Calu3 (cell line): ENCODE measurements around the gene GLOD4. TPM values are rescaled to one million over a fixed set of nuclear protein-coding genes. Genes with fewer than 3 reads are reported as not detected.

Experiments
- BruUV-seq: library from RNA; stranded (reverse); fragments of 400-500 nt; replicated peaks from 2 replicates; lab custom pipeline; 2021; lab: Mats Ljungman, UMichigan
- CTCF ChIA-PET: fragments of 300-600 bp; sonication (Branson Sonifier 250); formaldehyde crosslinking; loops from one replicate; lab custom pipeline; 2022; ENCODE audit warnings: antibody characterized with exemption; lab: Charles Lee
- DNase-seq: peaks from one replicate; pipeline ENCODE4 v3.0.0; 2022
- H3K27ac Mint-ChIP-seq: one replicate; pipeline ENCODE4 v1.8.0; 2022; ENCODE audit warnings: mixed read lengths; ENCODE audit not compliant: unreplicated experiment
- H3K27me3 Mint-ChIP-seq: one replicate; pipeline ENCODE4 v1.8.0; 2022; ENCODE audit warnings: mixed read lengths; ENCODE audit not compliant: unreplicated experiment
- H3K36me3 Mint-ChIP-seq: one replicate; pipeline ENCODE4 v1.8.0; 2022; ENCODE audit warnings: mild to moderate bottlenecking, moderate library complexity, mixed read lengths; ENCODE audit not compliant: insufficient read depth, unreplicated experiment
- H3K4me1 Mint-ChIP-seq: one replicate; pipeline ENCODE4 v1.8.0; 2022; ENCODE audit warnings: mild to moderate bottlenecking, low read depth, mixed read lengths; ENCODE audit not compliant: unreplicated experiment
- H3K4me3 Mint-ChIP-seq: one replicate; pipeline ENCODE4 v1.8.0; 2022; ENCODE audit warnings: mild to moderate bottlenecking, low read depth, moderate library complexity, mixed read lengths; ENCODE audit not compliant: unreplicated experiment
- H3K9me3 Mint-ChIP-seq: one replicate; pipeline ENCODE4 v1.8.0; 2022; ENCODE audit warnings: low read depth, mixed read lengths; ENCODE audit not compliant: unreplicated experiment
- intact Hi-C: fragments of 100-400 bp; cut with micrococcal nuclease; formaldehyde crosslinking; loops from one replicate; pipeline ENCODE4 v1.10.0; 2022; ENCODE audit not compliant: unreplicated experiment
- total RNA-seq: library from RNA; stranded (reverse); gene quantifications from 2 replicates; pipeline ENCODE4 v1.2.3, GENCODE V29; 2022
- TF ChIP-seq, protein P1 (sequence below): fragments of 200-600 bp; IDR thresholded peaks from one replicate; pipeline ENCODE4 v1.8.0; 2022; ENCODE audit warnings: antibody characterized with exemption; ENCODE audit not compliant: unreplicated experiment

GLOD4 gene
- total RNA-seq, 1 experiment from 2014 or later = 56.9 TPM

GRCh38 chr17:721540-721937, 60.5 kb downstream of the GLOD4 start:
- Mint-ChIP-seq H3K9me3 (no peaks in the 10 kb centered on the region), H3K4me3 (no peak overlapping the region), H3K27ac (no peak overlapping the region), H3K36me3 (peaks cover 14% of the 10 kb centered on the region), H3K4me1 (peaks cover 3% of the 10 kb centered on the region), H3K27me3 (no peaks in the 10 kb centered on the region)
- TF ChIP-seq, protein P1, sequence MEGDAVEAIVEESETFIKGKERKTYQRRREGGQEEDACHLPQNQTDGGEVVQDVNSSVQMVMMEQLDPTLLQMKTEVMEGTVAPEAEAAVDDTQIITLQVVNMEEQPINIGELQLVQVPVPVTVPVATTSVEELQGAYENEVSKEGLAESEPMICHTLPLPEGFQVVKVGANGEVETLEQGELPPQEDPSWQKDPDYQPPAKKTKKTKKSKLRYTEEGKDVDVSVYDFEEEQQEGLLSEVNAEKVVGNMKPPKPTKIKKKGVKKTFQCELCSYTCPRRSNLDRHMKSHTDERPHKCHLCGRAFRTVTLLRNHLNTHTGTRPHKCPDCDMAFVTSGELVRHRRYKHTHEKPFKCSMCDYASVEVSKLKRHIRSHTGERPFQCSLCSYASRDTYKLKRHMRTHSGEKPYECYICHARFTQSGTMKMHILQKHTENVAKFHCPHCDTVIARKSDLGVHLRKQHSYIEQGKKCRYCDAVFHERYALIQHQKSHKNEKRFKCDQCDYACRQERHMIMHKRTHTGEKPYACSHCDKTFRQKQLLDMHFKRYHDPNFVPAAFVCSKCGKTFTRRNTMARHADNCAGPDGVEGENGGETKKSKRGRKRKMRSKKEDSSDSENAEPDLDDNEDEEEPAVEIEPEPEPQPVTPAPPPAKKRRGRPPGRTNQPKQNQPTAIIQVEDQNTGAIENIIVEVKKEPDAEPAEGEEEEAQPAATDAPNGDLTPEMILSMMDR = no peak
- DNase-seq = no peak
- intact Hi-C loops = no loop called here
- BruUV-seq = no TSS peak
- CTCF ChIA-PET = no interaction called here

- no peak overlapping the region for H3K4me3 Mint-ChIP-seq
- BruUV-seq = no TSS peak
- H3K4me1 Mint-ChIP-seq = no peaks in the 10 kb centered on the region
- intact Hi-C loops = no loop called here
- no peaks in the 10 kb centered on the region for H3K27me3 Mint-ChIP-seq
- TF ChIP-seq, protein P1 = no peak
- no peaks in the 10 kb centered on the region for H3K9me3 Mint-ChIP-seq
- CTCF ChIA-PET = no interaction called here
- DNase-seq = no peak
- H3K27ac Mint-ChIP-seq = no peak overlapping the region
- H3K36me3 Mint-ChIP-seq = peaks cover 12% of the 10 kb centered on the region
Observed at GRCh38 chr17:720706-721539, 61.2 kb downstream of the GLOD4 start.

GRCh38 chr17:718075-718474, 64.0 kb downstream of the GLOD4 start:
- DNase-seq = no peak
- Mint-ChIP-seq H3K4me3 (no peak overlapping the region), H3K27me3 (no peaks in the 10 kb centered on the region), H3K36me3 (peaks cover 35% of the 10 kb centered on the region), H3K4me1 (no peaks in the 10 kb centered on the region), H3K27ac (no peak overlapping the region), H3K9me3 (no peaks in the 10 kb centered on the region)
- intact Hi-C loops = no loop called here
- TF ChIP-seq, protein P1 = no peak
- CTCF ChIA-PET = no interaction called here
- no TSS peak for BruUV-seq

Other genes with a start within 250 kb of the GLOD4 start
- 63.8 and 65.7 TPM in 2 replicates for gene VPS53, start 67.4 kb downstream of the GLOD4 start, total RNA-seq
- gene TLCD3A, start 49.7 kb downstream of the GLOD4 start, total RNA-seq = 18.4 and 20.3 TPM in 2 replicates
- 30.6 and 31.0 TPM in 2 replicates for gene GEMIN4, start 30.0 kb downstream of the GLOD4 start, total RNA-seq
- 15.0 and 15.2 TPM in 2 replicates for gene MRM3, start 73 bp upstream of the GLOD4 start, total RNA-seq
- 1.8 and 2.3 TPM in 2 replicates for gene NXN, start 197.5 kb upstream of the GLOD4 start, total RNA-seq
- 7.2 and 7.7 TPM in 2 replicates for gene TIMM22, start 214.8 kb upstream of the GLOD4 start, total RNA-seq